ENCODE data around the gene ROR2. TPM values are rescaled to one million over a fixed set of nuclear protein-coding genes. Genes with fewer than 3 reads are reported as not detected.

Gene ROR2
- polyA plus RNA-seq, 3 donors: not detected

- no peaks in the 10 kb centered on the region for H3K79me2 ChIP-seq (ENCODE audit: insufficient read depth, low read length)
- no peak overlapping the region for H3K9ac ChIP-seq (ENCODE audit: insufficient read depth, low read length, poor library complexity, severe bottlenecking)
- intact Hi-C loops (cut with micrococcal nuclease): no loop called here
- H3K4me3 ChIP-seq (replicated peaks in 1 of 3; ENCODE audit: low read depth in 2 of 3, low read length in 3 of 3): no peak overlapping the region
- 93% methylated on average over 27 of the region's 29 CpGs for WGBS (ENCODE audit: insufficient coverage)
- H3K36me3 Mint-ChIP-seq: no peaks in the 10 kb centered on the region
- H3K27ac ChIP-seq (ENCODE audit: low read depth in 1 of 2, low read length in 2 of 2): no peak overlapping the region
- TF ChIP-seq, protein P1, sequence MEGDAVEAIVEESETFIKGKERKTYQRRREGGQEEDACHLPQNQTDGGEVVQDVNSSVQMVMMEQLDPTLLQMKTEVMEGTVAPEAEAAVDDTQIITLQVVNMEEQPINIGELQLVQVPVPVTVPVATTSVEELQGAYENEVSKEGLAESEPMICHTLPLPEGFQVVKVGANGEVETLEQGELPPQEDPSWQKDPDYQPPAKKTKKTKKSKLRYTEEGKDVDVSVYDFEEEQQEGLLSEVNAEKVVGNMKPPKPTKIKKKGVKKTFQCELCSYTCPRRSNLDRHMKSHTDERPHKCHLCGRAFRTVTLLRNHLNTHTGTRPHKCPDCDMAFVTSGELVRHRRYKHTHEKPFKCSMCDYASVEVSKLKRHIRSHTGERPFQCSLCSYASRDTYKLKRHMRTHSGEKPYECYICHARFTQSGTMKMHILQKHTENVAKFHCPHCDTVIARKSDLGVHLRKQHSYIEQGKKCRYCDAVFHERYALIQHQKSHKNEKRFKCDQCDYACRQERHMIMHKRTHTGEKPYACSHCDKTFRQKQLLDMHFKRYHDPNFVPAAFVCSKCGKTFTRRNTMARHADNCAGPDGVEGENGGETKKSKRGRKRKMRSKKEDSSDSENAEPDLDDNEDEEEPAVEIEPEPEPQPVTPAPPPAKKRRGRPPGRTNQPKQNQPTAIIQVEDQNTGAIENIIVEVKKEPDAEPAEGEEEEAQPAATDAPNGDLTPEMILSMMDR (IDR thresholded peaks at IDR 0.05): no peak
- no peak overlapping the region for H3K27ac Mint-ChIP-seq
- H3K4me1 Mint-ChIP-seq: peaks cover 1% of the 10 kb centered on the region
- H3K9me3 Mint-ChIP-seq: peaks cover 0 to 5% (median 2%) of the 10 kb centered on the region in 7 donors
- H3K4me2 ChIP-seq (replicated peaks; ENCODE audit: extremely low read depth, low read length, poor library complexity, severe bottlenecking): no peak overlapping the region
- peaks cover 3 to 12% (median 9%) of the 10 kb centered on the region in 3 donors for H3K27me3 Mint-ChIP-seq (ENCODE audit: low read depth in 3 of 3)
- no peak for DNase-seq
- no peak overlapping the region for H2AFZ ChIP-seq (ENCODE audit: insufficient read depth, low read depth, low read length, poor library complexity, severe bottlenecking)
- H3K27me3 ChIP-seq (ENCODE audit: control insufficient read depth in 2 of 2, insufficient read depth in 2 of 2, low read length in 2 of 2): no peaks in the 10 kb centered on the region
- peaks cover 0 to 4% of the 10 kb centered on the region in 2 donors for H3K9me3 ChIP-seq (replicated peaks in 1 of 2; ENCODE audit: control insufficient read depth in 1 of 2, insufficient read depth in 1 of 2, low read length in 2 of 2)
- H4K20me1 ChIP-seq (ENCODE audit: insufficient read depth, low read length): no peaks in the 10 kb centered on the region
- no peak overlapping the region for H3K4me3 Mint-ChIP-seq
- no peaks in the 10 kb centered on the region for H3K36me3 ChIP-seq (replicated peaks in 1 of 2; ENCODE audit: control insufficient read depth in 1 of 2, insufficient read depth in 2 of 2, low read length in 2 of 2)
- H3K4me1 ChIP-seq (ENCODE audit: control insufficient read depth in 1 of 2, insufficient read depth in 2 of 2, low read length in 2 of 2): no peaks in the 10 kb centered on the region
Measured at GRCh38 chr9:91768977-91769916, 180.8 kb downstream of the ROR2 start.

GRCh38 chr9:91768507-91768906 lies 181.5 kb downstream of the ROR2 start:
- Histone ChIP-seq H3K27ac (ENCODE audit: low read depth in 1 of 2, low read length in 2 of 2) (no peak overlapping the region), H3K36me3 (replicated peaks in 1 of 2; ENCODE audit: control insufficient read depth in 1 of 2, insufficient read depth in 2 of 2, low read length in 2 of 2) (no peaks in the 10 kb centered on the region), H3K9me3 (replicated peaks in 1 of 2; ENCODE audit: control insufficient read depth in 1 of 2, insufficient read depth in 1 of 2, low read length in 2 of 2) (peaks cover 0 to 4% of the 10 kb centered on the region in 2 donors), H3K4me1 (ENCODE audit: control insufficient read depth in 1 of 2, insufficient read depth in 2 of 2, low read length in 2 of 2) (no peaks in the 10 kb centered on the region), H3K4me2 (replicated peaks; ENCODE audit: extremely low read depth, low read length, poor library complexity, severe bottlenecking) (no peak overlapping the region), H2AFZ (ENCODE audit: insufficient read depth, low read depth, low read length, poor library complexity, severe bottlenecking) (no peak overlapping the region), H4K20me1 (ENCODE audit: insufficient read depth, low read length) (no peaks in the 10 kb centered on the region), H3K9ac (ENCODE audit: insufficient read depth, low read length, poor library complexity, severe bottlenecking) (no peak overlapping the region), H3K4me3 (replicated peaks in 1 of 3; ENCODE audit: low read depth in 2 of 3, low read length in 3 of 3) (no peak overlapping the region), H3K27me3 (ENCODE audit: control insufficient read depth in 2 of 2, insufficient read depth in 2 of 2, low read length in 2 of 2) (no peaks in the 10 kb centered on the region), H3K79me2 (ENCODE audit: insufficient read depth, low read length) (no peaks in the 10 kb centered on the region)
- DNase-seq: no peak
- peaks cover 0 to 5% (median 2%) of the 10 kb centered on the region in 7 donors for H3K9me3 Mint-ChIP-seq
- no peaks in the 10 kb centered on the region for H3K36me3 Mint-ChIP-seq
- peaks cover 1% of the 10 kb centered on the region for H3K4me1 Mint-ChIP-seq
- TF ChIP-seq, protein P1 (IDR thresholded peaks at IDR 0.05): no peak
- no peak overlapping the region for H3K27ac Mint-ChIP-seq
- no peak overlapping the region for H3K4me3 Mint-ChIP-seq
- peaks cover 3 to 12% (median 9%) of the 10 kb centered on the region in 3 donors for H3K27me3 Mint-ChIP-seq (ENCODE audit: low read depth in 3 of 3)
- intact Hi-C loops (cut with micrococcal nuclease): no loop called here
- 94% methylated on average over 11 of the region's 15 CpGs for WGBS (ENCODE audit: insufficient coverage)
